Measurements from ENCODE around the gene RAB36.

DNA sequence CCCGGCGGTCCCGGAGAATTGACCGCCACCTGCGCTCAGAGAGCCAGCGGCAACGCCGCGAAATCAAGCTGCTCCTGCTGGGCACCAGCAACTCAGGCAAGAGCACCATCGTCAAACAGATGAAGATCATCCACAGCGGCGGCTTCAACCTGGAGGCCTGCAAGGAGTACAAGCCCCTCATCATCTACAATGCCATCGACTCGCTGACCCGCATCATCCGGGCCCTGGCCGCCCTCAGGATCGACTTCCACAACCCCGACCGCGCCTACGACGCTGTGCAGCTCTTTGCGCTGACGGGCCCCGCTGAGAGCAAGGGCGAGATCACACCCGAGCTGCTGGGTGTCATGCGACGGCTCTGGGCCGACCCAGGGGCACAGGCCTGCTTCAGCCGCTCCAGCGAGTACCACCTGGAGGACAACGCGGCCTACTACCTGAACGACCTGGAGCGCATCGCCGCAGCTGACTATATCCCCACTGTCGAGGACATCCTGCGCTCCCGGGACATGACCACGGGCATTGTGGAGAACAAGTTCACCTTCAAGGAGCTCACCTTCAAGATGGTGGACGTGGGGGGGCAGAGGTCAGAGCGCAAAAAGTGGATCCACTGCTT, 49.4 kb upstream of the RAB36 start:
- TF ChIP-seq, protein P1, sequence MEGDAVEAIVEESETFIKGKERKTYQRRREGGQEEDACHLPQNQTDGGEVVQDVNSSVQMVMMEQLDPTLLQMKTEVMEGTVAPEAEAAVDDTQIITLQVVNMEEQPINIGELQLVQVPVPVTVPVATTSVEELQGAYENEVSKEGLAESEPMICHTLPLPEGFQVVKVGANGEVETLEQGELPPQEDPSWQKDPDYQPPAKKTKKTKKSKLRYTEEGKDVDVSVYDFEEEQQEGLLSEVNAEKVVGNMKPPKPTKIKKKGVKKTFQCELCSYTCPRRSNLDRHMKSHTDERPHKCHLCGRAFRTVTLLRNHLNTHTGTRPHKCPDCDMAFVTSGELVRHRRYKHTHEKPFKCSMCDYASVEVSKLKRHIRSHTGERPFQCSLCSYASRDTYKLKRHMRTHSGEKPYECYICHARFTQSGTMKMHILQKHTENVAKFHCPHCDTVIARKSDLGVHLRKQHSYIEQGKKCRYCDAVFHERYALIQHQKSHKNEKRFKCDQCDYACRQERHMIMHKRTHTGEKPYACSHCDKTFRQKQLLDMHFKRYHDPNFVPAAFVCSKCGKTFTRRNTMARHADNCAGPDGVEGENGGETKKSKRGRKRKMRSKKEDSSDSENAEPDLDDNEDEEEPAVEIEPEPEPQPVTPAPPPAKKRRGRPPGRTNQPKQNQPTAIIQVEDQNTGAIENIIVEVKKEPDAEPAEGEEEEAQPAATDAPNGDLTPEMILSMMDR (IDR thresholded peaks at IDR 0.05; ENCODE audit: low read length), result no peak
- no peak for TF ChIP-seq EZH2 (optimal IDR thresholded peaks at IDR 0.05; ENCODE audit: low read depth, low read length)
- TF ChIP-seq EZH2phosphoT487 (IDR thresholded peaks at IDR 0.05; ENCODE audit: low read length), result no peak
